ENCODE results near the gene WNT1.

The WNT1 gene

DNA sequence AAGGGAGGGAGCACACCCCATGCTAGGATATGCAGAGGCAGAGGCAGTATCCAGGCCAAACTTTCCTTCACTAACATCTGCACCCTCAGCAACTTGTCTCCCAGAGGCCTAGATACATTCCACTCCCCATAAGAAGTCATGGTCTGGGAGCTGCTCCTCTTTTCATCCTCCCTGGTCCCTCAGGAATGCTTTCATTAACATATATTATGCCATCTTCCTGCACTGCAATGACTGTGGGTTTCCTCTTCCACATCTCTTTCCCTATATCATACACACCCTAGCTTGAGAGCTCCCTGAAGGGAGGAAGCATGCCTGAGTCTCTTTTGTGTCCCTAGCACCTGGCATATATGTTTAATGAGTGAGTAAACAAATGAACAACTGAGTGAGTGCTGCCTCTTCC lies 12.4 kb downstream of the WNT1 start:
- DNase-seq (ENCODE audit: low read depth in 1 of 2, low spot score in 1 of 2), result no peak
- peaks cover 27% of the 10 kb centered on the region for H3K27me3 ChIP-seq (ENCODE audit: insufficient read depth, poor library complexity, severe bottlenecking)

GRCh38 chr12:48991247-48992050 lies 13.3 kb downstream of the WNT1 start:
- Histone ChIP-seq H3K27me3 (ENCODE audit: insufficient read depth, poor library complexity, severe bottlenecking) (peaks cover 23% of the 10 kb centered on the region), H3K4me3 (replicated peaks; ENCODE audit: insufficient read depth, low read length) (no peak overlapping the region), H3K27ac (replicated peaks) (no peak overlapping the region)
- no peak for DNase-seq (ENCODE audit: low read depth in 1 of 2, low spot score in 1 of 2)
- TF ChIP-seq SPI1 (IDR thresholded peaks at IDR 0.05; ENCODE audit: borderline replicate concordance, low read depth) (no peak), POLR2AphosphoS5 (IDR thresholded peaks at IDR 0.05; ENCODE audit: low read depth) (no peak), GABPA (IDR thresholded peaks at IDR 0.05; ENCODE audit: low read depth) (no peak), CTCF (IDR thresholded peaks at IDR 0.05; ENCODE audit: insufficient read depth, low read length) (no peak)

More for the DNA sequence above, 12.4 kb downstream of the WNT1 start:
- TF ChIP-seq SPI1 (IDR thresholded peaks at IDR 0.05; ENCODE audit: borderline replicate concordance, low read depth) (no peak), POLR2AphosphoS5 (IDR thresholded peaks at IDR 0.05; ENCODE audit: low read depth) (no peak), GABPA (IDR thresholded peaks at IDR 0.05; ENCODE audit: low read depth) (no peak), CTCF (IDR thresholded peaks at IDR 0.05; ENCODE audit: insufficient read depth, low read length) (no peak), REST (IDR thresholded peaks at IDR 0.05; ENCODE audit: insufficient replicate concordance, low read depth) (no peak)
- no peak overlapping the region for H3K4me3 ChIP-seq (replicated peaks; ENCODE audit: insufficient read depth, low read length)
- H3K27ac ChIP-seq (replicated peaks), result no peak overlapping the region

DNA sequence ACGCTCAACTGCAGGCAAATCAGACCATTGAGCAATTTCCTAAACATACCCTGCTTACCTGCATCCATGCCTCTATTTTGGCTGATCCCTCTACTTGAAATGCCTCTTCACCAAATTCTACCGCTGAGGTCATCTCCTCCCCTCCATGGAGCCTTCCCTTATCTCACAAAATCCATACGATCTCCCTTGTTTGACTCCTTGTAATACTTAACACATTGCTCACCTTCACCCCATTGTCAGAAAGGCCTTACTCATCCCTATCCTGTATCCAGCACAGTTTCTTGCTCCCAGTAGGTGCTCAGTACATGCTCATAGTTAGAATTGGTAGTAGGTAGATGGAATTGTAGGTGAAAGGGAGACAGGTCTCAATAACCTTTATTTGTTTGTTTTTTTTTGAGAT lies 15.7 kb downstream of the WNT1 start:
- Histone ChIP-seq H3K27ac (replicated peaks) (no peak overlapping the region), H3K27me3 (ENCODE audit: insufficient read depth, poor library complexity, severe bottlenecking) (peaks cover 29% of the 10 kb centered on the region), H3K4me3 (replicated peaks; ENCODE audit: insufficient read depth, low read length) (no peak overlapping the region)
- DNase-seq (ENCODE audit: low read depth in 1 of 2, low spot score in 1 of 2), result no peak
- TF ChIP-seq REST (IDR thresholded peaks at IDR 0.05; ENCODE audit: insufficient replicate concordance, low read depth) (no peak), POLR2AphosphoS5 (IDR thresholded peaks at IDR 0.05; ENCODE audit: low read depth) (no peak), SPI1 (IDR thresholded peaks at IDR 0.05; ENCODE audit: borderline replicate concordance, low read depth) (no peak), CTCF (IDR thresholded peaks at IDR 0.05; ENCODE audit: insufficient read depth, low read length) (no peak), GABPA (IDR thresholded peaks at IDR 0.05; ENCODE audit: low read depth) (no peak)
